Lung microvascular endothelial cell (primary cell): ENCODE results near the gene INA. TPM values are rescaled to one million over a fixed set of nuclear protein-coding genes. Genes with fewer than 3 reads are reported as not detected.

Source experiments
- total RNA-seq: library from RNA; depleted of rRNA; stranded (reverse); fragments of >200 nt; gene quantifications from 2 replicates; pipeline ENCODE4 v1.2.1, GENCODE V29; 2014

Gene INA
- total RNA-seq, 1 donor from 2014 or later, result under 0.01 TPM

Other genes starting within 250 kb of the INA start
- gene NT5C2, start 83.9 kb upstream of the INA start, total RNA-seq, result 40.3 and 54.4 TPM in 2 replicates
- gene RPEL1, start 31.3 kb upstream of the INA start, total RNA-seq, result under 0.01 and 0.20 TPM in 2 replicates
- 8.1 and 8.7 TPM in 2 replicates for gene PCGF6, start 74.0 kb downstream of the INA start, total RNA-seq
- gene TAF5, start 90.8 kb downstream of the INA start, total RNA-seq, result 3.1 and 4.2 TPM in 2 replicates
- 183 and 219 TPM in 2 replicates for gene ATP5MK, start 119.3 kb downstream of the INA start, total RNA-seq
- 19.0 and 27.2 TPM in 2 replicates for gene PDCD11, start 119.5 kb downstream of the INA start, total RNA-seq
- gene CALHM2, start 175.2 kb downstream of the INA start, total RNA-seq, result 9.1 and 12.2 TPM in 2 replicates
- gene CALHM1, start 181.8 kb downstream of the INA start, total RNA-seq, result not detected in 2 replicates
- gene CALHM3, start 202.1 kb downstream of the INA start, total RNA-seq, result not detected in 2 replicates
- not detected in 2 replicates for gene NEURL1, start 216.6 kb downstream of the INA start, total RNA-seq